Epithelial cell of prostate (primary cell): ENCODE data around the gene TMSB4X.
"Not testable (repeated sequence)": the region's sequence is repeated elsewhere in the genome, so short reads cannot be mapped to it uniquely, and the experiment has no call there.

Experiments used
- DNase-seq: peaks from one replicate; pipeline ENCODE4 v3.0.0-alpha.2; 2011; ENCODE audit warnings: low read depth, low spot score
- H3K27ac ChIP-seq: fragments of 450-650 bp; 2 replicates; pipeline ENCODE4 v1.5.1; 2017; ENCODE audit warnings: mild to moderate bottlenecking

TMSB4X gene

DNA sequence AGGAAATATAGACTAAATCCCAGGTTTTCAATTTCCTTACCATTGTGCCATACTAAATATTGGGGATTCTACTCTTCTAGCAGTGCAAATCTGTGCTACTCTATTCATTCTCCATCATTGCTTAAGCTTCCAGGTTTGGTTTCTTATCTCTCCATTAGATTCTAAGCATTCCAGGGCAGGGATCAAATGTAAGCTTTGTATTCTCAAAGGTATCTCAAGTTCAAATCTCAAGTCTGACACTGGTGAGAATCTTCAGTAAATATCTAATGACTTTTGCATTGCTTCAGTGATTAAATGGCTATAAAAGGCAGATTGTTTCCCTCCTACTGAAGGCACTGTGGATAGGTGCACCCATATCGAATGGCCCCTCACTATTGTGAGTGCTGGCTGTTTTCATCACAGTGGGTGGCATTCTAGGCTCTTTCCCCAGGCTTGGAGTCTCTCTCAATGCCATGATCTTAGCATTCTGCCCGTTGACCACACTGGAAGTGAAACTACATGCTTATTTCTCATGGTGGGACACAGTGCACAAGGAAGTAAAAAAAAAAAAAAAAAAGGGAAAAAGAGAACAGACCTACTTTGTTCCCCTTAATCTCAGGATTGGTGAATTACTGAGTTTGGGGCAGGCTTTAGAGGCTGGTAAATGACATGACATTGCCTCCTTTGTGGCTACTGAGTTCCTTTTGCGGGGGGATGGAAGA, 40.8 kb downstream of the TMSB4X start:
- no peak for DNase-seq
- no peak overlapping the region for H3K27ac ChIP-seq

DNA sequence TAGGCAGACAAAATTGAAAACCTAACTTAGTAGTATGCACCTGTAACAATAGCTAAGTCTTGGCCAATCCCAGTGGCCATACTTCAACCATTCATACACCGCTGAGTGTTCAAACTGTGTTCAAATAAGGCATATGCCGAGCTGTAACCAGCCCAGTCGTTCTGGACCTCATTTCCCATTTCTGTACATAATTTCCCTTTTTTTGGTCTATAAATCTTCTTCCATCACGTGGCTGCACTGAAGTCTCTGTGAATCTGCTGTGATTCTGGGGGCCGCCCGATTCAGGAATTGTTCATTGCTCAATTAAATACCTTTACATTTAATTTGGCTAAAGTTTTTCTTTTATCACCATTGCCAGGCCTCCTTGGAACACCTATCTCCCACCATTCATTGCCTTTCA, 41.8 kb downstream of the TMSB4X start:
- not testable (repeated sequence) for DNase-seq

GRCh38 chrX:13022926-13023325, 48.0 kb downstream of the TMSB4X start:
- H3K27ac ChIP-seq: no peak overlapping the region
- no peak for DNase-seq

More for the DNA sequence above, 41.8 kb downstream of the TMSB4X start:
- not testable (repeated sequence) for H3K27ac ChIP-seq

GRCh38 chrX:13023567-13023966, 48.7 kb downstream of the TMSB4X start:
- no peak overlapping the region for H3K27ac ChIP-seq
- no peak for DNase-seq

- DNase-seq: no peak
- no peak overlapping the region for H3K27ac ChIP-seq
These were observed 49.1 kb downstream of the TMSB4X start for GRCh38 chrX:13023979-13024378.

DNA sequence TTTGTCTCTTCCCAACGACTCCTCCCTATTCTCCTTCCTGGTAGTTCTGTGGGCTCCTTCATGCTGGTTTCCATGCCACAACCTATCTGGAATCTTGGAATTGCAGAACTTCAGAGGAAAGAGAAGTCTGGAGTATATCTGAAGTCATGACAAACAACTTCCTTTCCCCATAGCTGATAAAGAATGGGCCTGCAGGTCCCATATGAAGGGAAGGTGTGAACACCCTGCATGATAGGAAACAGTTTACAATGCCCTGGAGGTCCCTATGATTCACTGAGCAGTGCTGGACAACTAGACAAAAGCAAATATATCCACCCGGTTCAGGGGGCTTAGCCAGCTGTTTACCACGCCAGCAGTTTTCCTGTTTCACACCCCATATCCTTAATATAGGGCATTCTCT, 50.1 kb downstream of the TMSB4X start:
- no peak for DNase-seq
- no peak overlapping the region for H3K27ac ChIP-seq
